PFSK-1 (cell line): ENCODE data around the gene AHR.

ENCODE experiments used
- POLR2AphosphoS5 ChIP-seq: IDR thresholded peaks from 2 replicates; pipeline ENCODE4 v1.6.1; 2012; ENCODE audit warnings: low read depth, mild to moderate bottlenecking, control low read depth, low read length, moderate library complexity
- REST ChIP-seq, 2 experiments: IDR thresholded peaks; 2 replicates each; pipeline versions ENCODE4 v1.6.1 to v1.8.0; 2011 to 2012; ENCODE audit warnings: low read depth in 2 of 2, low read length in 2 of 2, control low read depth in 1 of 2, inconsistent platforms in 1 of 2, mild to moderate bottlenecking in 1 of 2, moderate library complexity in 1 of 2; ENCODE audit not compliant: insufficient read depth in 1 of 2
- SIN3A ChIP-seq: IDR thresholded peaks from 2 replicates; pipeline ENCODE4 v1.6.1; 2012; ENCODE audit warnings: mild to moderate bottlenecking, low read length, moderate library complexity, borderline replicate concordance; ENCODE audit not compliant: insufficient read depth
- TAF1 ChIP-seq: IDR thresholded peaks from 2 replicates; pipeline ENCODE4 v1.6.1; 2012; ENCODE audit warnings: low read length, control low read depth, borderline replicate concordance; ENCODE audit not compliant: insufficient read depth

- TF ChIP-seq REST (IDR thresholded peaks at IDR 0.05; ENCODE audit: insufficient read depth in 1 of 2, low read depth in 2 of 2, low read length in 2 of 2) = no peak
- TF ChIP-seq TAF1 = no peak
- no peak for TF ChIP-seq SIN3A
- TF ChIP-seq POLR2AphosphoS5 = no peak
Observed at GRCh38 chr7:17367502-17367901, 69.0 kb downstream of the AHR start.
